ENCODE results near the gene CEP131.

CEP131 gene

GRCh38 chr17:81196505-81197408 is 26.0 kb downstream of the CEP131 start:
- H3K4me3 ChIP-seq (ENCODE audit: low read length) = no peak overlapping the region

DNA sequence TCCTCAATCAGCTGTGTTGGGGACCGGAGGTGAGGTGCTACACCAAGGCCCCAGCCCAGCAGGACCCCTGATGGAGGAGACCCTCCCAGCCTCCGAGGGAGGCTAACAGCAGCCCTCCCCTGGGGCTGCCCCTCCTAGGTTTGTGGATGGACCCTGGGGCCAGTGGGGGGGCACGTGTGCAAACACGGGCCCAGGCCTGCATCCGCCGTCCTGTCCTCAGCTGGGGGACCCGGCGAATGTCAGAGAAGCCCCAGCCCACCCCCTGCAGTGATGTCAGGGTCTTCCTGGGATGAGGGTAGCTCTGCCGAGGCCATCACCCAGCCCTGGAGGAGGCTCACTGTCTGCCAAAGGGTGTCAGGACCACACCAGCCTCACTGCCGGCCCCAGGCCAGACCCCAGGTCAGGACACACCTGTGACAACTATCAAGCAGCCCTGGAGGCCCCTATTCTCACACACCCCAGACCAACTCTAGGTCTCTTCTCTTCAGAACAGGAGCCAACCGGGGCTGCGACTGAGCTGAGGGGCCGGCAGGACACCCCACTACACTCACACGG is 26.7 kb downstream of the CEP131 start:
- no peak overlapping the region for H3K4me3 ChIP-seq (ENCODE audit: low read length)
- no peak for DNase-seq (ENCODE audit: low read depth)

More at GRCh38 chr17:81196505-81197408, 26.0 kb downstream of the CEP131 start:
- no peak for TF ChIP-seq CTCF (IDR thresholded peaks at IDR 0.05; ENCODE audit: insufficient read depth, low read depth, low read length, missing control alignments)
- no peak for DNase-seq (ENCODE audit: low read depth)

GRCh38 chr17:81194941-81195901 is 27.5 kb downstream of the CEP131 start:
- peak; percentile 7 for DNase-seq (ENCODE audit: low read depth)
- H3K4me3 ChIP-seq (ENCODE audit: low read length) = no peak overlapping the region
- TF ChIP-seq CTCF (IDR thresholded peaks at IDR 0.05; ENCODE audit: insufficient read depth, low read depth, low read length, missing control alignments) = no peak

More for the DNA sequence above, 26.7 kb downstream of the CEP131 start:
- TF ChIP-seq CTCF (IDR thresholded peaks at IDR 0.05; ENCODE audit: insufficient read depth, low read depth, low read length, missing control alignments) = no peak

DNA sequence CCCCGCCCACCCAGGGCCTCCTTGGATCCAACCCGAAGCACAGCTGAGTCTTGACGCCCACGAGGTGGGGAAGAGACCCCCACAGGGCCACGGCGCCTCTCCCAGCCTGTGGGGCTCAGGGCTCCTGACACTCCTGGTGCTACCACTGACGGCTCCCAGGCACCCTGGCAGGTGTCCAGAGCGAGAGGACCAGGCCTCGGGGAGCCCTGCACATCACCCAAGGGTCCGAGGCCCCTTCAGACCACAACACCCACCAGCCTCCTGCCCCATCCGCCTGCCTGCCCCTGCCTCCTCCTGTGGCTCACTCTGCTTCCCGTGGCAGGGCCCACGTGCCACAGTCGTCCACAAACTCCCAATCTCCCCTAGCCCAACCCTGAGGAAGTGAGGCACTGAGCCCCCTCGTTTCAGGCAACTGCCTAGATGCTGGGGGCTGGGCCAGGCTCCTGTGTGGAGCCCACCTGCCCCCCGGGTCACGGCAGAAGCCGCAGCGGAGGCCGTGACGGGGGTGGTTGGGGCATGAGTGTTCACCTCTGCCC is 28.5 kb downstream of the CEP131 start:
- no peak overlapping the region for H3K4me3 ChIP-seq (ENCODE audit: low read length)
- DNase-seq (ENCODE audit: low read depth) = no peak
- no peak for TF ChIP-seq CTCF (IDR thresholded peaks at IDR 0.05; ENCODE audit: insufficient read depth, low read depth, low read length, missing control alignments)

- H3K4me3 ChIP-seq (ENCODE audit: low read length) = no peak overlapping the region
- TF ChIP-seq CTCF (IDR thresholded peaks at IDR 0.05; ENCODE audit: insufficient read depth, low read depth, low read length, missing control alignments) = no peak
- DNase-seq (ENCODE audit: low read depth) = no peak
Observed at GRCh38 chr17:81193470-81194224, 29.1 kb downstream of the CEP131 start.

- no peak for DNase-seq (ENCODE audit: low read depth)
- no peak for TF ChIP-seq CTCF (IDR thresholded peaks at IDR 0.05; ENCODE audit: insufficient read depth, low read depth, low read length, missing control alignments)
- no peak overlapping the region for H3K4me3 ChIP-seq (ENCODE audit: low read length)
Observed at GRCh38 chr17:81193051-81193410, 29.7 kb downstream of the CEP131 start.

Data from epithelial cell of esophagus (primary cell).